HFF-Myc (cell line): ENCODE data around the gene LMAN1.

Source experiments
- DNase-seq: peaks from one replicate; pipeline ENCODE4 v3.0.0-alpha.2; 2011; ENCODE audit warnings: low read depth; ENCODE audit errors: extremely low read depth
- H3K4me3 ChIP-seq: replicated peaks from 2 replicates; pipeline ENCODE4 v1.5.1; 2011; ENCODE audit warnings: low read depth, mild to moderate bottlenecking, control low read depth, low read length
- CTCF ChIP-seq: IDR thresholded peaks from 2 replicates; pipeline ENCODE4 v1.5.1; 2012; ENCODE audit warnings: mild to moderate bottlenecking, low read depth, low read length, control low read depth; ENCODE audit errors: missing control alignments

The LMAN1 gene

DNA sequence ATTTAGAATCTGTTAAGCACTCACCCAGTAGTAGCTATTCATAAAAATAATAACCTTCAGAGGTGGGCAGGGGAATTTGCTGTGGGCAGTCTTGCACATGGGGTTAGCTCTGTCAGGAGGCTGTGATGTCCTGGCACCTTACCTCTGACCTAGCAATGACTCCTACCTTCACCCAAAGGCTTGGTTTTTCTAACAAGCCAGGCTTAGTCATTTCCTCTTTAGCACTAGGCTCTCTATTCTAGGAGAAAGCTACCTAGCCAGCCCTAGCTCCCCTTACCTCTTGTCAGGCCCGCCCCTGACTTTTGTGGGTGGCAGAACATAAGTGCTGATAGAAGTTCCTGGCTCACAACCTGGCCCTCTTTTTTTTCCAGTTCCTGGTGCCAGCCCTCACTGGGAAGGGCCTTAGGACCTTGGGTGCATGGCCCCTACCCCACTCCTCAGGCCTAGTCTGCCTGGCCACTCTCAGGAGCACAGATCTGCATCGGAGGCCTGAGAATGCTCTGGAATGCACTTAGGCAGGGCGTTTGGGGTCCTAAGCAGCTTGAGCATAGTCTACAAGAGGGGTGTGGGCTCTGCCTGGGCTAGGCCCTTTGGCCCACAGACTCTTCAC, 58.3 kb downstream of the LMAN1 start:
- no peak for TF ChIP-seq CTCF
- H3K4me3 ChIP-seq, result no peak overlapping the region
- no peak for DNase-seq

DNA sequence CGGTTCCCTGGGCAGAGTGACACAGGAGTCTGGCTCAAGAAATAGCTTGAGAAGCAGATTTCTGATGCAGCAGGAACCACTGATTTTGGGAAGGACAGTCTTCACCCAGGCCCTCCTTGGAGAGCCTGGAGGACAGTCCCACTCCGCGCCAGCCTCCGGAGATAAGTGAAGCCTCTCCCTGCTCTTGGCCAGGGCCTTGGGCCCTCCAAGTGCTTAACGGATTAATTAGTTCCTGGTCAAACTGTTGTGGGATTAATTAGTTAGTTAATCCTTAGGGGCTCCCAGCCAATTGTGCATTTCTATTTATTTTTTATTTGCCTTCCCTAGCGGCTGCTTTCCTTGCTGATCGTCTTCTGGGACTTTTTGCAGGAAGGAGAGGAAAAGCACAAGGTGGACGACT, 60.2 kb downstream of the LMAN1 start:
- no peak for TF ChIP-seq CTCF
- no peak for DNase-seq

DNA sequence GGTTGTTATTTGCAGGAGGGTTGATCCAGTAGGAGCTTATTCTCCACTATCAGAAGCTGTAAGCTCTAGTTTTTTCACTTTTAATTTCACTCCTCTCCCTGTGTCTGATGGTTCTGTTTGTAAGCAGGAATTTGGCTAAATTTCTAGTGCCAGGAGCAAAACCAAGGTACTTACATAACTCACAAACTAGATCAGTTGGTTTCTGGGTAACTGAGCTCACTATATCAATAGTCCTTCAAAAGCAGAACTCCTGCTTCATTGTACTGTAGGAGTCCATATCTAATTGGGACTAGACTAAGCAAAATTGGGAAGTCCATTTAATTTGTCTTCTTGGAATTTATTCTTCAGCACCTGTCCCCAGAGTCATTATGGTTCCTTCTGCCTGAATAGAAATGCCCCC, 65.7 kb downstream of the LMAN1 start:
- H3K4me3 ChIP-seq, result no peak overlapping the region
- no peak for DNase-seq
- no peak for TF ChIP-seq CTCF

More for the DNA sequence above, 60.2 kb downstream of the LMAN1 start:
- no peak overlapping the region for H3K4me3 ChIP-seq

GRCh38 chr18:59286341-59286740, 72.7 kb downstream of the LMAN1 start:
- H3K4me3 ChIP-seq, result no peak overlapping the region
- no peak for TF ChIP-seq CTCF
- DNase-seq, result no peak

- no peak for DNase-seq
- no peak overlapping the region for H3K4me3 ChIP-seq
- TF ChIP-seq CTCF, result no peak
These were observed 76.7 kb downstream of the LMAN1 start for GRCh38 chr18:59282341-59282740.

DNA sequence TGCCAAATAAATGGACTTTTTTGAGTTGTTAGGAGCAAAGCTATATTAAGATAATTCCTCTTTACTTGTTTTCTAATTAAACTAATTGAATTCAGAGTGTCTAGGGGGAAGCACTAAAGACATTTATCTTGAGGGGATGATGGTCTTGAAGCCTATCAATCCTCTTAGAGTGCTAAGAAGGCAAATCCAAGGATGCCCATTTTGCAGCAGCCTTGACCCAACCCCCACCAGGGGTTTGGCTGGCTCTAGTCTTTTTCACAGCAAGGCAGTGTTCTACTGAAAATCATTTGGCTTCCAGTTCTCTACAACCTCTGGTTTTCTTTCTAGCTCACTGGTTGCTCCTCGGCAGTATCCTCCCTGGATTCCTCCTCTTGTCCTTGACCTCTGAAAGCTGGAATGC, 79.3 kb downstream of the LMAN1 start:
- no peak for DNase-seq
- H3K4me3 ChIP-seq, result no peak overlapping the region
- no peak for TF ChIP-seq CTCF

- DNase-seq, result no peak
- TF ChIP-seq CTCF, result no peak
- no peak overlapping the region for H3K4me3 ChIP-seq
These were observed 79.9 kb downstream of the LMAN1 start for GRCh38 chr18:59279193-59279592.
